NCI-H774 (cell line): Measurements from ENCODE around the gene FAM219A.
A peak's percentile ranks its signal among the peaks of the same experiment; 100 is the strongest.

Source experiments
- DNase-seq: peaks from one replicate; lab custom pipeline; 2025; lab: John Stamatoyannopoulos, UW

FAM219A gene

DNA sequence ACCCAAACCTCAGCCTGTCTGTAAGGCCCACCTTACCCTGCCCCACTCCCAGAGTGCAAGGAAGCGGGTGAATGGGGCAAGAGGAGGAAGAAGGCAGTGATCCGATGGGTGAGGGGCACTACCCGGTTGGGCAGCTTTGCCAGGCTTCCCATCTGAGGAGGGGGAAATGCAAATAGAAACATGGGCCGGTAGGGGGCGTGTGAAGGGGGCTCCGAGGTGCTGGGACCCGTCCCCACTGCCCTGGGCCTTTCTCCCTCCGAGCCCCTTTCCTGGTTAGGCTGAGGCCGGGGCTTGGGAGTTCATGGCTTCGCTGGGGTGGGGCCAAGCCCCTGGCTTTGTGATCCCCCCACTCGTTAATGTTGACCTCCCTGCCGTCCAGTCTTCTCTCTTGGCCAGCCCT is 58.1 kb downstream of the FAM219A start:
- DNase-seq = no peak

DNA sequence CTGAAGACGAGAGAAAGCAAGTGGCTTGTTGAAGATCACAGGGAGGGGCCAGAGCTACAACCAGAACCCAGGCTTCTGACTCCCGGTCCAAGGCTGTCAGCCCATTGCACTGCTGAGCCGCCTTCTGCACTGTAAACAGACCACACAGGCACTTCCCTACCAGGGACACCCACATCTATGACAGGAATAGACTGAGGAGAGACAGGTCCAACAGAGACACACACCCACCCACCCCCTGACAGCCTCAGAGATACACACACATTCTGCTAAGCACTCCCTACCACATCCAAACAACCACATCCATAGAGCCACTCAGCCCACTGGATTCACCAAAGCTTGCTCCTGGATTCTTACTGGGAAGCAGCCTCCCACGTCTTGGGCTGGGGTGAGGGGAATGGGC is 58.6 kb downstream of the FAM219A start:
- DNase-seq = no peak

DNA sequence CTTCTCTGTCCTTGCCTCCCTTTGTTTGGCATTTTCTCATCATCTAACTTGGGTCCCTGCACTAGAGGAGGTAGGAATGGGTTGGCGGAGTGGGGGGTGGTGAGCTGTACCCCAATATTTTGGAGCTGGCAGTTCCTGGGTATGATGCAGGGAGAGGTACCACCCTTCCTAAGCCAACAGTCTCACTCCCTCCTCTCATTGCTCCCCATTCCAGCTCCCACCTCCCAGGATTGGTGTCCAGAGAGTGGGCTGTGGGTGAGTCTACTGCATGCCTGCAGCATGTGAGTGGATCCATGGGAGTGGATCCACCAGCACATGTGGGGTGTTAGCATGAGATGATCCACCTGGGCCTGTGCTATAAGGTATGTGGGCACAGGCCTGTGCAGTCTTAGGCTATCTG is 59.5 kb downstream of the FAM219A start:
- DNase-seq = no peak

DNA sequence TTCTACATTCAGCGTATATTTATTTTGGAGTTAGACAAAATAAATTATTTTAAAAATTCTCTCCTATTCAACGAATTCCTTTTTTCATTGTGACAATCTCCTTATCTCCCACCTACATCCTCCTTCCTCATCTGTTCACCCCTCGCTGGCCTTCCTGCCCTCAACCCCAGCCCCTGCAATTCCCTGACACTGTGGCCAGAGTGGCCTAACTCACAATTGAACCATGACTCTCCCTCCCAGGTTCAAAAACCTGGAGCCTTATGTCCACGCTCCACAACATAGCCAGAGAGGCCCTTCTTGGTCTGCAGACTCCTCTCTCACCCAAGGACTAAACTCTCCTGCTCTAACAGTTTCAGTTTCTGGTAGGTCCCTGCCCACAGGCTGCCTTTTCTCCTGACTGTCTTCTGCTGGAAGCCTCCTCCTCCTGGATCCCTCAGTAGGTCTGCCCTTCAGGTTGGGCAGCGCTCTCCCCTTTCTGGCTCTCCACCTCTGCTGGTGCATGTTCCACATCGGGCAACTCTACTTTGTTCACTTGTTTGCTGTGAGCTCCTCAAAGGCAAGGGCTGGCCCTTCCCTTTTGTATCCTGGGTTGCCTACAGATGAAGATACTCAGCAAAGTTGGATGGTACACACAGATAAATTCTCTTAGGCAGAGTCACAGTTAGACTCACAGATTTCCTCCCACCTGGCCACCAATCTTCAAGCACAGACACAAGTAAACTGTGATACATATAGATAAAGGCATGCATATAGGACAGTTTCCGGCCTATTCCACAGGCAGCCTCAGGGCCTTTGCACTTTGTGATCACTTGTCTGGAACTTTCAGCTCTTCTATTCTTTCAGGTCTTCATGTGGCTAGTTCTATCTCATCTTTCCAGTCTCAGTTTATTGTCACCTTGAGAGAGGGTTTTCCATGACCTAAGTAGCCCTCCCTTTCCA is 61.8 kb downstream of the FAM219A start:
- no peak for DNase-seq

DNA sequence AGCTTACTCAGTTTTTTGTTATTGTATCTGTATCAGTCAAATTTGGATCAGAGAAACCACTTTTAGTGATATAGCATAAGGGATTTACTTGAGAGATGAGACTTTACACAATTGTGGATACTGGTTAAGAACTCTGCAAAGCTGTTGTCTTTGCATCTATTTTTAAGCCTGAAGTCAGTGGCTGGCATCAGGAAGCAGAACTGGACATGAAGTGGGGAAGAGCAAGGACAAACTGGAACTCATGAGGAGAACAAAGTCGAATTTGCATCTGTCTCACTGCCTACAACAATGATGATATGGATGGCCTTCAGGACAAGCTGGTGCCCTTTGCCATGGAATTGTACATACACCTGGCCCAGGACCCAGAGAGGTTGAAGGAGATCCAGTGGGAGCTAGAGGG is 65.9 kb downstream of the FAM219A start:
- DNase-seq = no peak

DNA sequence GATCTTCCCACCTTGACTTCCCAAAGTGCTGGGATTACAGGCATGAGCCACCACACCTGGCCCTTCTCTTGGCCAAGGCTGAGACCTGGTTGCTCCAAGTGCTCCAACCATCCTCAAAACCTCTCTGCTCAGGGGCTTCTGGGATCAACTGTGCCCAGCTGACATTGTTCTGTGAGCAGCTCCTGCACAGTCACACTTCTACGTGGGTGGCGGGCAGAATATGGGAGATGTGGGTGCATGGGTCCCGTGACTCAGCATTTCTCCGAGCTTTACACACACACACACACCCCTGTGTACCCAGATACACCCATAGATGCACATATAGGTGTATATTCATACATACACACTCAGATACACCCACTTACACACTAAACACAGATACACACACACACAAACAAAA is 71.1 kb downstream of the FAM219A start:
- DNase-seq = no peak

DNA sequence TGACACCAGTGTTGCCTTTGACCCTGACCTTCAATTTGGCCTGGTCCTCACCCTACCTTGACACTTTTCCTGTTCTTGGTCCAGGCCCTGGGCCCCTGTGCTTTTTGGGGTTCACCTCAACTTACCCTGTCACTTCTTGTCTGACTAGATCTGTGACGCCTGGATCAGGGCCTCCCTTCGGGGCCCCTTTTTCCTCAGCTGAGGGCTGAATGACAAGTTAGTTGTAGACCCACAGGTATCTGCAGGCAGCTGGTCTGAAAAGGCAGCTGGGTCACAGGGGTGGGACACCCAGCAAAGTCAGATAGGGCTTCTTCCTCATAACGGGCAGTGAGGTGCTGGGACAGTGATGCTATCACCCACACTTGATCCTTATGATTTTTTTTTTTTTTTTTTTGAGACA is 71.7 kb downstream of the FAM219A start:
- no peak for DNase-seq

DNA sequence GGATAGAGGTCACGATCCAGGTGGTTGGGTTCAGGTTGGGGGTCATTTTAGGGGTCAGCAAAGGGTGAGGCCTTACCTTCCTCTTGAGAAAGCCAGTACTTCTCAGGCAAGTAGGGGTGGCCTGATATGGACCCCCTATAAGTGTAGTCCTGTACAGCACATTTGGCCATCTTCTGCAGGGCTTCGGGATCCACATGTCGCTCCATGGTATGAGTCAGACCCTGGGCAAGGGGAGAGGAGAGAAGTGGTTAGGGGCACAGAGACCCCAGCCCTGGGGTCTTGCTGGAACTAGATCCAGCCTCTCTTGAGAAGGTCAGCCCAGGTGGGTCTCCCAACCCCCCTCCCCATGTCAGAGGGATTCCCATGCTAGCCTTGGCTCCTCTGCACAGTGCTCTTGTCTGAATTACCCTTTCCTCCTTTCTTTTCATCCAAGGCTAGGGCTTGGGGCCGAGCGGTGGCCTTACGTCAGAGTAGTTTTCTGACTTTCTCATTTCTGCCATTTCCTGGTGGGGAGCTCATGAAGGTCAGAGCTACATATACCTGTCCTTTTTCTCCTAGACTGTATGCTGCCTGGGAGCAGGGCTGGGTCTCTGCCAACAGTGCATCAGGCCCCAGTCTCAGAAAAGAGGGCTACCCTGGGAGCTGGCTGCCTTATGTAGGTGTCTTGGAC is 72.7 kb downstream of the FAM219A start:
- DNase-seq = no peak

DNA sequence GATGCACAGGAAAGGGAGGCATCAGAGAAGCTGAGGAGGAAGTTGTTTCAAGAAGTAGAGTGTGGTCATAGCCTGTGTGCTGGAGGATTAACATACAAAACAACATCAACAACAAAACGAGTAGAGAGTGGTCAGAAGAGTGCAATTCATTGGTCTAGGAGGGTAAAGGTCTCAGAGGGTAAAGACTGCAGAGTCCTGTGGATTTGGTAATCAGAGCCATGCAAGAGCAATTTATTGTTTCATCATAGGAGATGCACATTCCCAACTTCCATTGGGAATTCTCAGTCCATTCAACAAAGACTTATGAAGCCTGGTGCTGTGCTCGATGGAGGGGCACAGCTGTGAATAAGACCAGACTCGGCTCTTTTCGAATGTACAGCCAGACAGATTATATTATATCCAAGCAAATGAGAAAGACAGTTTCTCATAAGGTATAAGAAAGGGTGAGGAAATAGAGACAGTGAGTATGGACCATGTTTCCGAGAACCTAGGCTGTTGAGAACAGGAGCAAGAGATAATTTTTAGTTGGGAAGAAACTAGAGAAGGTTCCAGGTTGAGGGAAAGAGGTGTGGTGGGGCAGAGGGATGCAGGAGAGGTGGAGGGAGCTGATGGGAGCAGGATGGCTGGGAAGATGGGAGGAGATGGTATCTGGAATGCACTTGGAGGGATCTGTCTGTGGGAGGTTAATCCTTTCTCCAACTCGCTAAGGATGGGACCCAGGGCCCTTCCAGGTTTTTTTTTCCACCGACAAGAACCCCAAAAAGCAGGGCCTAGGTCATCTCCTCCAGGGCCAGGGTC is 73.8 kb downstream of the FAM219A start:
- DNase-seq = no peak

DNA sequence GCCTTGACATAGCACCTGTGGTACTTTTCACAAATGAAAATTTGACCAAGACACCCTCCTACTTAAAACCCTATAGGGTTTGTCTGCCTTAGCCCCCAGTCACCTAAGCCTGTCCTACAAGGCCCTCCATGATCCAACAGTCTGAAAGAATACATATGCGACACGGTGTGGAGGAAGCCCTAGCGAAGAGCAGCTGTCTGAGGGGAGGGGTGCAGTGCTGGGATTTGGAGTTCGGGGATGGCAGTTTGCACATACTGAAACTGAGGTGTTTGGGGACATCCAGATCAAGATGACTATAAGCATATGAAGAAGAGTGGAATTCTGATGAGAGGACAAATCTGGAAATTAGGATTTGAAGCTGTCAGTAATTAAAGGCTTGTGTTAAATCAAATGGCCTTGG is 74.5 kb downstream of the FAM219A start:
- no peak for DNase-seq

DNA sequence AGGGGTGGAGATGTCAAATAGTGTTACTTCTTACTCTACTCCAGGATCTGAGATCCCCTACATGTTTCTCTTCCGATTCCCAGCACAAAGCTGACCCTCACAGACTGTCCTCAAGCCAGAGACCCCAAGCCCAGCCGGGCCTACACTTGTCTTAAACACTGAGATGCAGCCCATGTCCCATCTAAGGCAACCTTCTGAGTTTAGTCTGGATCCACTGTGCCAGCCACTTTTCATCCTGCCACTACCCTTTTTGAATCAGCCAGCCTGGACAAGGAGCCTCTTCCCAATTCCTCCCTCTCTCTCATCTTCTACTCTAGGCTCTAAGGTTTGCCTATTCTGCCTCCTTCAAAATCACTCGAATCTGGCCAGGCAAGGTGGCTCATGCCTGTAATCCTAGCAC is 75.5 kb downstream of the FAM219A start:
- no peak for DNase-seq

DNA sequence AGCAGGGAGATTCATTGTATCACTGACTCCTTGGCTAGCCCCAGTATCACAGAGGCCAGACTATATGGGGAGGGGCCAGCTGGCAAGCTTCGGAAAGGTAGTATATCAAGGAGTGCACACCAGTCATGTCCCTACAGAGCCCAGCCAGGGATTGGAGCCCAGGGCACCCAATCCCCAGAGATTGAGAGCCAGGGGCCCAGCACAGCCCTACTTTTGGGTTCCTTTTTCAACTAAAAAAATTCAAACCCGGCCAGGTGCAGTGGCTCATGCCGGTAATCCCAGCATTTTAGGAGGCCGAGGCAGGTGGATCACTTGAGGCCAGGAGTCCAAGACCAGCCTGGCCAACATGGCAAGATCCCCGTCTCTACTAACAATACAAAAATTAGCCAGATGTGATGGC is 76.3 kb downstream of the FAM219A start:
- no peak for DNase-seq

DNA sequence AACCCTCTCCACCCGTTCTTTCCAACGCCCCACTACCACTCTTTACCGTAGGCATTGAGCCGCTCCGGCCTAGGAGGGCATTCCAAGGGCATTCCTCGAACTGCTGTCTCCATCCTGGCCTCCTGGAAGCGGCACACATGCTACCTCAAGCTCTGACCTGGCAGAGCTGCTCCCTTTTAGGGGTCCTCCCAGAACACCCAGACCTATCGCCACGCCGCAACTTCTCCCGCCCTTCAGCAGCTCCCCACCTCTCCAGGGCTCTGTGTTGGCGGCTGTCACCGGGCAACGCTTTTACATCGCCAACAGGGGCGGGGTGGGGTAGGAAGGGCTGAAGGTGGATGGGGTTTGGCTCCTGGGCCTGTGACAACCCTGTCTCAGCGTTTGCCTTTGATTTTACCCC is 77.0 kb downstream of the FAM219A start:
- peak; percentile 10 for DNase-seq

DNA sequence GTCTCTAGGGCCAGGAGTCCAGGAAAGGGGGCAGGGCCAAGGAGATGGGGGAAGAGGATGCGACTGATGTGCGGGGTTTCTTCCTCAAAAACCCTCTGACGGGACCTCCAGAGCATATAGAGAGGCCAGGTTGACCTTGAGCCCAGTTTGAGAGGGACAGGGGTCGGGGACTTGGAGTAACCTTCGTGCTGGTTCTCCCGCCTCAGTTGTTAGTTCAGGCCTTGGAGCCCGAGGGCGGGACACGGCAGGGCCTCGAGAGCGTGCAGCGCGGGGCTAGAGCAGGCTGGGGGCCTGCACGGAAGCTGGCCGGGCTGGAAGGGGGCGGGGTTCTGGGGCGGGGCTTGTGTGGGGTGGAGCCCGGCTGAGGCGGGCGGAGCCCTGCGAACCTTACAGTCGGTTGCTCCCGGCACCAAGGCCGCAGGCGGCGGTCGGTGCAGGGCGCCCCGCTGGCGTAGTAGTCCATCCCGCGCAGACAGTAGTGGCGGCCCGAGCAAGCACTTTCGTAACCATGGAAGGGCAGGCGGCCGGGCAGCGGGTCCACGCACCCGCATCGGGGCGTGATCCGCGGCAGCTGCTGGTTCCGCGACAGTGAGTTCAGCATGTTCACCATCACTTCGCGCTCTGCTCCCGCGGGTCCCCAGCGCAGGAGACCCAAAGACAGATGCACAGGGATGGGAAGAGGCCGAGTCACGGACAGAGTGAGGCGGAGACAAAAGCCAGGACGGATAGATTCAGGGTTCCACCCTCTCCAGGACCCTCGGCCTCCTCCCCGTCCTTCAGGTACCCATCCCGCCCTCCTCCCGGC is 77.7 kb downstream of the FAM219A start:
- peak; percentile 64 for DNase-seq

DNA sequence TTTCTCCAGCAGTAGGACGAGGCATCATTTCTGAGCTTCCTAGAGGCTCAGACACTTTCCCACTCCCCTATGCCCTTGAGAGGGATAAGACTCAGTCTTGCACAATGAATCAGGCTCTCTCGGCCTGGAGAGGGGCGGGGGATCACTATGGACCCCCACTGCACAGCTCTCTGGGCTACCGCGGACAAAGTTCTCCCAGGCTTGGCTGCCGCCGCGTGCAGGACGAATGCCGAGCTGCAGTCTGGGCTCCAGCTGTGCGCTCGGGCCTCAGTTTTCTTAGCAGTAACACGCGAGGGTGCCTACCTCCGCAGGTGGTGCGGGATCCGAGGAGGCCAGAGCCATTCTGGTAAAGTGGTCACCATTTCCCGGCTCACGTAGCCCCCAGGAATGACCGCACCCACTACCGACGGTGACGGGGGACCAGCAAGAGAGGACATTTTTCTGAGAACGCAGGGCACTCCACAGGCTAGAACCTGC is 78.3 kb downstream of the FAM219A start:
- DNase-seq = no peak

DNA sequence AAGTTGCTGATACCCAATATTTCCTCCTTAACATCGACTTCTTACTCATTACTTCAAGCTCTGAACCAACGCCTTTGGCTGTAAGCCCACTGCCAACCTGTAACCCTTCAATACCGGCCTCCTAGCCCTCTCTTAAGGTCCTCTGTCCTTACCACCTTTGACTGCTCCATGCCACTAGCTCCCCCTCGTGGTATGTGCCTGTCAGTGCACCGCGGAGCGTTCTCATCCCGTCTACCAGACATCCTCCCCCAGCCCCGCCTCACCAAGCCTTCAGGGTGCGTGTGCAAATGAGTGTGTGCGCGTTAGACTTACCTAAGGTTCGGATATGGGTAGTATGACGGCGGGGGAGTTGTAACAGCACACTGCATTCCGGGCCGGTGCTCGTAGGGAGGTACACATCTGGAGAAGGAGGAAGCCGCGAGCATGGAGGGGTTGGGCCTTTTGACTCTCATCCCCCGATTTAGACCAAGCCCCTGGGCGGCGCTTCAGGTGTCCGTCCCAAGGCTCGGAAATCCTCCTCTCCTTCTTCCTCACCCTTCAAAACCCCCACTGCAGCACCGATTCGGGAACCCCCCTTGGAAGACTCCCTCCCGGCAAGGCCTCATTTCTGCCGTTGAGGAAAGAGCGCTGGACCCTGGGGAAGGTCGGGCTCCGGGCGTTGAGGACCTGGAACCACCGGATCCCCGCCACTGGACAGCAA is 78.9 kb downstream of the FAM219A start:
- peak; percentile 77 for DNase-seq

DNA sequence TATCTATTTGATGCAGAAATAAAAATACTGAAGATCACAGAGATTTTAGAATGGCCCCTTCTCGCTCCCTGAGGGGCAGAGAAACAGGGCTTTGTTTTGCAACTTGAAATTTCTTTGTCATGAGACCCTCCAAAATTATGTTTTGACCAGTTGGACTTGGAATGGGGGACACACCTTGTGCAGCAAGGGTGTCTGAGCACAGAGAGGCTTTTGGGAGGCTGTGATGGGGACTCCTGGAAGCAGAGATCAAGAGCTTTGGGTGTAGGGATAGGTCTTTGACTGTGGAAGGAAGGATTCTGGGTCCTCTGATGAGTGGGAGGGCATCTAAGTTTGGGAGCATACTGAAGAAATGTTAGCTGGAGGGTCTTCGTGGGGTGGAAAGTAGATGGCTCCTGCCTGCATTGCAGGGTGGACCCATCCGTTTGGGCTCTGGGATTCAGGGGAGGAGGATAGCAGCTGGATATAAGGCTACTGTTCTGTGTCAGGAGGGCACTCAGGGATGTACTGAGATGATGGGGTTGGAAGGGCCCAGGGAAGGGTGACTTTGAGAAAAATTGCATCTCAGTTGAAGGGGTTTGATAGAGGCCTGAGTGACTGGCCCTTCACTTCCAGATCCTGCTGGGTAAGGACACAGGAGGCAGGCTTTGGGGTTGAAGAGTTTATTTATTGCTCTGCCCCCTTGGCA is 79.9 kb downstream of the FAM219A start:
- DNase-seq = no peak

DNA sequence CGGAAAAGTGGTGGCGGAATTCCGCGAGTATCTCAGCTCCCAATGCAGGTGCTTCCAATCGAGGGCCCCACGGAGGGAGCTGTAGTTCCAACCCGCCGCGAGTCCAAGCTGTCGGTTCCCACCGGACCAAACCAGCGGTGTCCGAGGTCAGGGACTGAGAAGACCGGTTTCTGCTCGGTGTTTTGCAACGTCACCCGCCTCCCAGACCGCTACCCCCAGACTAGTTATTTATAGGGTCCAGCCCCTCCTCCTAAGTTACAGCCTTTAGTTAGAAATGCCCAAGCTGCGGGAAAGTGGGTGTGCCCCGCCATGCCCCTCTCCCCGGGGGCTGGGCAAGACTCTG is 81.0 kb downstream of the FAM219A start:
- no peak for DNase-seq

DNA sequence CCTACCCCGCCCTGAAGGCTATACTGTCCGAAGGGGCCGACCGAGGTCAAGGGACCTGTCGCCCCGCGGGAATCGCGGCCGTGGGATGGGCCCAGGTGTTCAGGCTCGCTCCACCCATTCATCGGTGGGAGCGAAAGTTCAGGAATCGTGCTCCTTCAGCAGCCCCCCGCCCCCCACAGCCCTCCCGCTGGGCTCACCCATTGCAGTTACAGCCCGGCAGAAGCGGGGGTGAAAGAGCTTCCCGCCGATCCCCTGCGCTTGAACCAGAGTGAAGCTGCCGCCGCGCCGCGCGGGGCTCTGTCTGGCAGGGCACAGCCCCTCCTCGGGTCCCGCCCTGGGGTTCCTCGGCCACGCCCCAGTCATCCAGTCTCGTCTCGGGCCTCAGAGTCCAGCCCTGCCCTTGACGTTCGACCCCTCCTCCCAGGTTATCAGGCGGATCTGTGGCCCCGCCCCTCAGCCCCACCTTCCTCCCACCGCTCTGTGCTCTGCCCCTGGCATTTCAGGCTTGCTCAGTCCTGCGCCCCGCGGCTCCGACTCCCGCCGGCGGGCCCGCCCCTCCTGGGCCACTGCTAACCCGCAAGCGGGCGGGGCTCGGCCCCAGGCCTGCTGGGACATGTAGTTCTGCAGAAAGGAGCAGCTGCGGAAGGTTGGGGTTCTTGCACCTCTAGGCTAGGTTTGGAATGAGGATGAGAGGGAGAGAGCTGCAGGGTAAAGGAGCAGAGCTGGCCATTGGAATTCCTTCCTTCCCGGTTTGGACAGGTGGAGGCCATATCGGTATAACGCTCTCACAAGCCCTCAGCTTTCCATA is 81.6 kb downstream of the FAM219A start, which contains the start of gene MYORG:
Gene MYORG, minus strand, starts transcription at position 303 of the 808 bp plus-strand sequence. CDS start 3,955 bp downstream, outside the sequence.
- peak; percentile 96 for DNase-seq
